BE2C (cell line): ENCODE data around the gene TEX29.

Experiments
- DNase-seq: peaks from one replicate; pipeline ENCODE4 v3.0.0-alpha.2; 2020
- H3K27me3 ChIP-seq: fragments of 250-450 bp; sonication (Bioruptor Pico); 2 replicates; pipeline ENCODE4 v1.5.1; 2020; ENCODE audit warnings: mild to moderate bottlenecking
- H3K36me3 ChIP-seq: fragments of 250-450 bp; sonication (Bioruptor Pico); 2 replicates; pipeline ENCODE4 v1.5.1; 2020; ENCODE audit warnings: mild to moderate bottlenecking
- H3K4me1 ChIP-seq: fragments of 250-450 bp; sonication (Bioruptor Pico); 2 replicates; pipeline ENCODE4 v1.5.1; 2020
- H3K4me3 ChIP-seq: 2 replicates; pipeline ENCODE4 v1.5.1; 2011; ENCODE audit warnings: low read depth, low read length
- H3K9me3 ChIP-seq: fragments of 250-450 bp; sonication (Bioruptor Pico); 2 replicates; pipeline ENCODE4 v1.5.1; 2020
- TF ChIP-seq, protein P1 (sequence below): IDR thresholded peaks from 2 replicates; pipeline ENCODE4 v1.5.1; 2012; ENCODE audit warnings: mild to moderate bottlenecking, low read depth, low read length

TEX29 gene

GRCh38 chr13:111286749-111287148 is 33.7 kb upstream of the TEX29 start:
- Histone ChIP-seq H3K27me3 (no peaks in the 10 kb centered on the region), H3K4me1 (no peaks in the 10 kb centered on the region), H3K4me3 (no peak overlapping the region), H3K36me3 (peaks cover 32% of the 10 kb centered on the region), H3K9me3 (no peaks in the 10 kb centered on the region)
- DNase-seq, result no peak
- TF ChIP-seq, protein P1, sequence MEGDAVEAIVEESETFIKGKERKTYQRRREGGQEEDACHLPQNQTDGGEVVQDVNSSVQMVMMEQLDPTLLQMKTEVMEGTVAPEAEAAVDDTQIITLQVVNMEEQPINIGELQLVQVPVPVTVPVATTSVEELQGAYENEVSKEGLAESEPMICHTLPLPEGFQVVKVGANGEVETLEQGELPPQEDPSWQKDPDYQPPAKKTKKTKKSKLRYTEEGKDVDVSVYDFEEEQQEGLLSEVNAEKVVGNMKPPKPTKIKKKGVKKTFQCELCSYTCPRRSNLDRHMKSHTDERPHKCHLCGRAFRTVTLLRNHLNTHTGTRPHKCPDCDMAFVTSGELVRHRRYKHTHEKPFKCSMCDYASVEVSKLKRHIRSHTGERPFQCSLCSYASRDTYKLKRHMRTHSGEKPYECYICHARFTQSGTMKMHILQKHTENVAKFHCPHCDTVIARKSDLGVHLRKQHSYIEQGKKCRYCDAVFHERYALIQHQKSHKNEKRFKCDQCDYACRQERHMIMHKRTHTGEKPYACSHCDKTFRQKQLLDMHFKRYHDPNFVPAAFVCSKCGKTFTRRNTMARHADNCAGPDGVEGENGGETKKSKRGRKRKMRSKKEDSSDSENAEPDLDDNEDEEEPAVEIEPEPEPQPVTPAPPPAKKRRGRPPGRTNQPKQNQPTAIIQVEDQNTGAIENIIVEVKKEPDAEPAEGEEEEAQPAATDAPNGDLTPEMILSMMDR, result no peak

DNA sequence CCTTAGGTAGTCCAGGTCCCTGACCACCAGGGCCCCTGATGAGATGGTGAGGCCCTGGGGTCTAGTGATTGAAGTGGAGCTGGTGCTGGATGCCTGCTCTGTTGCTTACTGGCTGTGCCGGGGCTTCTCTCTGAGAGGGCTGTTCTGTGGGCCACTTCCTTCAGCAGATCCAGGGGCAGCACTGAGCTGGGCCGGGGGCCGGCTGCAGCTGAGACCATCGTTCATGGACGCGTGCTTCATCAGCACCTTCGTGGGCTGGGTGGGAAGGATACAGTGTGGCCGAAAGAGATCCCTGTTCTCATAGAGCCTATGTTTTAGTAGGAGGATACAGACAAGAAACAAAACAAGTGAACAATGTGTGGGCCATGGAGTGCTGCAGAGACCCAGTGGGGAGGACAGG is 33.2 kb upstream of the TEX29 start:
- Histone ChIP-seq H3K27me3 (no peaks in the 10 kb centered on the region), H3K9me3 (no peaks in the 10 kb centered on the region), H3K4me1 (no peaks in the 10 kb centered on the region), H3K4me3 (no peak overlapping the region), H3K36me3 (peaks cover 32% of the 10 kb centered on the region)
- TF ChIP-seq, protein P1, result no peak
- DNase-seq, result no peak

- peaks cover 28% of the 10 kb centered on the region for H3K36me3 ChIP-seq
- no peaks in the 10 kb centered on the region for H3K27me3 ChIP-seq
- H3K4me1 ChIP-seq, result no peaks in the 10 kb centered on the region
- no peak overlapping the region for H3K4me3 ChIP-seq
- TF ChIP-seq, protein P1, result no peak
- no peaks in the 10 kb centered on the region for H3K9me3 ChIP-seq
- DNase-seq, result no peak
Observed at GRCh38 chr13:111288276-111288675, 32.2 kb upstream of the TEX29 start.

- Histone ChIP-seq H3K27me3 (no peaks in the 10 kb centered on the region), H3K9me3 (no peaks in the 10 kb centered on the region), H3K4me3 (no peak overlapping the region), H3K4me1 (no peaks in the 10 kb centered on the region), H3K36me3 (peaks cover 20% of the 10 kb centered on the region)
- TF ChIP-seq, protein P1, result no peak
- DNase-seq, result no peak
Observed at GRCh38 chr13:111289251-111289650, 31.2 kb upstream of the TEX29 start.

DNA sequence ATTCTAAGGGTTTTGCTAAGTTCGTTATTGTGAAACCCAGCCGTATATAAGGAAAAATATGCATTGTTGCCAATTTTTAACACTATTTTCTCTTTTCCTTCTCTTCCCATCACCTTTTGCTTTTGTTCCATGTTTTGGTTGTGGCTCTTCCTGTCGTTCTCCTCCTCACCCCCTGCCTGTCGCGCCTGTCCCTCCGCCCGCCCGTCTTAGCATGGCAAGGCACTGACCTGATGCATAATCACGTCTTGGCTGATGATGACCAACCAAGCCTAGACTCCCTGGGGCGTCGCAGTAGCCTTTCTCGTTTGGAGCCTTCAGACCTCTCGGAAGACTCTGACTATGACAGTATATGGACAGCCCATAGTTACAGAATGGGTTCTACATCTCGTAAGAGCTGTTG is 28.5 kb upstream of the TEX29 start:
- no peak for DNase-seq
- TF ChIP-seq, protein P1, result no peak
- Histone ChIP-seq H3K9me3 (no peaks in the 10 kb centered on the region), H3K4me3 (no peak overlapping the region), H3K4me1 (no peaks in the 10 kb centered on the region), H3K27me3 (no peaks in the 10 kb centered on the region), H3K36me3 (peaks cover 9% of the 10 kb centered on the region)

GRCh38 chr13:111292710-111293485 is 27.5 kb upstream of the TEX29 start:
- H3K4me1 ChIP-seq, result no peaks in the 10 kb centered on the region
- DNase-seq, result no peak
- H3K9me3 ChIP-seq, result no peaks in the 10 kb centered on the region
- no peaks in the 10 kb centered on the region for H3K27me3 ChIP-seq
- no peak overlapping the region for H3K4me3 ChIP-seq
- peaks cover 5% of the 10 kb centered on the region for H3K36me3 ChIP-seq
- TF ChIP-seq, protein P1, result no peak
